GM12801 (cell line): ENCODE measurements around the gene CLIC4.

Source experiments
- CTCF ChIP-seq: IDR thresholded peaks from one replicate; pipeline ENCODE4 v1.5.1; 2011; ENCODE audit warnings: control low read depth; ENCODE audit not compliant: insufficient read length; ENCODE audit errors: extremely low read depth

Gene CLIC4

GRCh38 chr1:24705260-24706073 is 39.8 kb upstream of the CLIC4 start:
- no peak for TF ChIP-seq CTCF

GRCh38 chr1:24707687-24708086 is 37.6 kb upstream of the CLIC4 start:
- no peak for TF ChIP-seq CTCF

DNA sequence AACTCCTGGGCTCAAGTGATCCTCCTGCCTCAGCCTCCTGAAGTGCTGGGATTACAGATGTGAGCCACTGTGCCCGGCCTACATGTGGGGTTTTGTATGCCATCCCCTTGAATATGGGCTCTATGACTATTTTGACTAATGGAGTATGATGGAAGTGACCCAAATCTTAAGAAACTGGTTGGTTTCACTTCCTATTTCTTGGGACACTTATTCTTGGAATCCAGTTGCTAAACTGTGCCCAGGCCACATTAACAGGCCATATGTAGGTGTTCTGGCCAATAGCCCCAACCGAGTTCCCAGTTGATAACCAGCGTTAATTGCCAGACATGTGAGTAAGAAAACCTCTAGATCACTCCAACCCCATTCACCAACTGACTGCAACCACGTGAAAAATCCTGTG is 36.3 kb upstream of the CLIC4 start:
- no peak for TF ChIP-seq CTCF

- no peak for TF ChIP-seq CTCF
Observed at GRCh38 chr1:24709791-24710441, 35.3 kb upstream of the CLIC4 start.

DNA sequence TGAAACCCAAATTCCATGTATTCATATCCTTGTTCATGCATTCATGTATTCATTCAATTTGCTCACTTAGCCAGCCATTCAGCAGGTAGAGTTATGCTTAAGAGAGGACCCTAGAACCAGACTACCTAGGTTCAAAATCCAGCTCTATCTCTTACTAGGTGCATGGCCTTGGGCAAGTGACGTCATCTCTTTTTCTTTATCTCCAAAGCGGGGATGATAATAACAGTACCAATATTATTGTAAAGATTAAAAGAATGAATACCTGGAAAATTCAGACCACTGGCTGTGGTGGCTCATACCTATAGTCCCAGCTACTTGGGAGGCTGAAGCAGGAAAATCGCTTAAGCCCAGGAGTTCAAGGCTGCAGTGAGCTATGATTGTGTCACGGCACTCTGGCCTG is 33.9 kb upstream of the CLIC4 start:
- no peak for TF ChIP-seq CTCF

- no peak for TF ChIP-seq CTCF
Observed at GRCh38 chr1:24713176-24713575, 32.1 kb upstream of the CLIC4 start.

DNA sequence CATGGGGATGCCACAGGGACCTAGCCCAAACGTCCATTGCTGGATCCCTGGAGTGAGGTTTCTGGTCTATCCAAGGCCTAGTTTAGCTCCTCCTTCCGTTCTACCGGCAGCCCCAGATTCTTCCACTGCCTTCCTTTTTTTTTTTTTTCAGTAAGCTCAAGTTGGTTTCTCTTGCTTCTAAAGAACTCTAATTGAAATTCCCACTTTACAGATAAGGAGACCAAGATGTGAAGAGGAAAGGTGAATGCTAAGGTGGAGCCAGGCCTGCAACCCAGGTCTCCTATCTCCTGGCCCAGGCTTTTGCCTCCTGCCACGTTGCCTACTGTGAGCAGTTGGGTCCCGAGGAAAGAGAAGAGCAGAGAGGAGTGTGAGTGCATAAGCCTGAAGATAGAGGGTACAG is 31.5 kb upstream of the CLIC4 start:
- no peak for TF ChIP-seq CTCF
